ENCODE data around the gene PAQR6. TPM values are rescaled to one million over a fixed set of nuclear protein-coding genes. Genes with fewer than 3 reads are reported as not detected.
A peak's percentile ranks its signal among the peaks of the same experiment; 100 is the strongest.

PAQR6 gene
- total RNA-seq, 4 donors from 2014 or later, result 0.63 to 2.3 (median 1.3) TPM

DNA sequence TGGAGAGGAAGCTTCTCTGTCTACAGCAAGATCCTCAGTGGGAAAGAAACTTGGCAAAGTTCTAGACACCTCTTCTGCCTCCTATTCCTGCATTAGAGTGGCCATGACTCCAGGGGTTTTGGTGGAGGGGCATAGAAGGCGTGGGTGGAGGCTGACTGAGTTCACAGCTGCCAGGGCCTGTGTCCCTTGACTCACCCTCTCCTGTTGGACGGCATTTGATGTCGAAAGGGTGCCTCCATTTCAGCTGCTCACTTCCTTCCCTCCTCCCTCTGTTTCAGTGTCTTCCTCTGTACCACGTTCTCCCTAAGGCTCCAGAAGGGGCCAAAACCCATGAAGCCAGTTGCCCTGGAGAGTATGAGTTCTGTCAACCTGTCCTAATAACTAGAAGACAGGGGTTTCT, 36.9 kb upstream of the PAQR6 start:
- 74 to 77% methylated on average over 4 of the region's 4 CpGs for WGBS, 2 donors
- peaks cover 16 to 21% of the 10 kb centered on the region in 2 donors for H3K4me1 ChIP-seq
- no peak overlapping the region for H3K27ac ChIP-seq
- no peak overlapping the region for H3K4me3 ChIP-seq (replicated peaks in 1 of 3)
- TF ChIP-seq POLR2A (IDR thresholded peaks at IDR 0.05), result no peak
- no peak for TF ChIP-seq CTCF (IDR thresholded peaks at IDR 0.05)
- no peak for DNase-seq
- H3K36me3 ChIP-seq, result no peaks in the 10 kb centered on the region
- no peaks in the 10 kb centered on the region for H3K9me3 ChIP-seq
- H3K27me3 ChIP-seq, result no peaks in the 10 kb centered on the region
- intact Hi-C loops (cut with DNase I), result no loop called here

GRCh38 chr1:156284112-156284511, 36.3 kb upstream of the PAQR6 start, which contains the start of gene TMEM79:
Gene TMEM79 (plus strand): TSS chr1:156284325. CDS start chr1:156285227, 902 bp downstream.
- no peaks in the 10 kb centered on the region for H3K9me3 ChIP-seq
- peaks cover 16 to 21% of the 10 kb centered on the region in 2 donors for H3K4me1 ChIP-seq
- H3K27me3 ChIP-seq, result no peaks in the 10 kb centered on the region
- peak within 1 kb of the TSS in 2 of 3 donors; percentile 5 to 90 for H3K27ac ChIP-seq
- TF ChIP-seq CTCF (IDR thresholded peaks at IDR 0.05) (no peak), POLR2A (IDR thresholded peaks at IDR 0.05) (no peak)
- peak within 1 kb of the TSS; percentile 33 to 94 (median 54) for H3K4me3 ChIP-seq (replicated peaks in 1 of 3)
- WGBS, 2 donors, result 57 to 62% methylated on average over 7 of the region's 7 CpGs
- H3K36me3 ChIP-seq, result no peaks in the 10 kb centered on the region
- intact Hi-C loops (cut with DNase I), result no loop called here
- no peak for DNase-seq

DNA sequence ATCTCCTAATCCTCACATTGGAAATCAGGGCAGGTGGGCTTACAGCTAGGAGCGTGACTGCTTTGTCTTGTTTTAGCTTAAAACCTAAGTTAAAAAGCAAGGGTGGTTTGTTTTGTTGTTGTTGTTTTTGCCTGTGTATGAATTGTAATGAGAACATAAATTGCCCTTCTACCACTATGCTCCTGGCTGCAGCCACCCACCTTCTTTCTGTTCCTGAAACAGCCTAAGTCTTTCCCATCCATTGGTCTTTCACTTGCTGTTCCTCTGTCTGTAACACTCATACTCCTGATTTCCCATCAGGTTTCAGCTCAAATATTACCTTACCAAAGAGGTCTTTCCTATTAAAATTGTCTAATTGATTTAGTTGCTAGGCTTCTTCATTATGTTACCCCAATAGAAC, 35.7 kb upstream of the PAQR6 start:
- Histone ChIP-seq H3K27ac (no peak overlapping the region), H3K4me3 (replicated peaks in 1 of 3) (peak overlapping the region in 2 of 3 donors; percentile 54 to 94), H3K36me3 (peaks cover 2 to 4% of the 10 kb centered on the region in 2 donors), H3K9me3 (no peaks in the 10 kb centered on the region), H3K4me1 (peaks cover 16 to 21% of the 10 kb centered on the region in 2 donors), H3K27me3 (no peaks in the 10 kb centered on the region)
- TF ChIP-seq POLR2A (IDR thresholded peaks at IDR 0.05) (no peak), CTCF (IDR thresholded peaks at IDR 0.05) (no peak)
- DNase-seq, result no peak
- WGBS, 2 donors, result 80 to 88% methylated on average over 1 of the region's 1 CpG
- intact Hi-C loops (cut with DNase I), result no loop called here

DNA sequence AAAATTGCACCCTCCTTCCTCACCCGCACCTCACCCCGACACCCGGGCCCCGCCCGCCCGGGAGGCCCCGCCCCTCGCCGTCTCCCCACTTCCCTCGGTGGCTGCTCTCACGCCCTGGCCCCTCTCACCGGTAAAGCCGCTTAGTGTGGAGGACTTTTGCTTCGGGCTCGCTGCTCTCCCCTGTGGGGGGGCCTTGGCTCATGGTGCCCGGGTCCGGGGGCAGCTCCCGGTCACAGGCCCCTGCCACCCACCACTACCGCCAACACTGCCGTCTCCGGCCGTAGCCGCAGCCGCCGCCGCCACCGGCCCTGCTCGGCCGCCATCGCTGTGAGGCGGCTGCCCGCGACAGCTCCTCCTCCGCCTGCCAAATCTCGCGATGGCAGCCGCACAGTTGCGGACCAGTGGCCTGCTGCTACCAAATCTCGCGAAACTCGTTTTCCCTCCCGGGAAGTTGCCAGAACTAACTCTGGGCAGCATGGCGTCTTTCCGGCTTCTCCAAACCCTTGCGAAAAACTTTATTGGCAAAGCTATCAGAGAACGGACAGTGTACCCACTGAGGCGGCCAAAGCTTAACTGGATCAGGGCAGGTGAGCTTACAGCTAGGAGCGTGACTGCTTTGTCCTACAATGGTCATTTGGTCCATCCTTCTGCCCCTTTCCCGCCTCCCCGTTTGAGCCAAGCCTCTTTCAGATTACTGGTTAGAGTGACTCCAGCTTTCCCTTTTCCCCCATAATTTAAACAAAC, 34.8 kb upstream of the PAQR6 start, which contains the start of gene SMG5:
Gene SMG5, minus strand, starts transcription at position 347 of the 744 bp plus-strand sequence. Its CDS starts 145 bp downstream, at position 202.
- H3K27me3 ChIP-seq, result no peaks in the 10 kb centered on the region
- WGBS, 2 donors, result 0 to 1% methylated on average over 32 to 36 of the region's 50 CpGs
- peak within 1 kb of the TSS; percentile 33 to 94 (median 61) for H3K4me3 ChIP-seq (replicated peaks in 1 of 3)
- intact Hi-C loops (cut with DNase I), result no loop called here
- no peak for TF ChIP-seq CTCF (IDR thresholded peaks at IDR 0.05)
- TF ChIP-seq POLR2A (IDR thresholded peaks at IDR 0.05), result peak in 1 of 2 donors; percentile 86
- DNase-seq, result peak; percentile 97
- peaks cover 11% of the 10 kb centered on the region in 2 donors for H3K36me3 ChIP-seq
- H3K9me3 ChIP-seq, result no peaks in the 10 kb centered on the region
- peak within 1 kb of the TSS; percentile 56 to 90 (median 64) for H3K27ac ChIP-seq
- peaks cover 16 to 21% of the 10 kb centered on the region in 2 donors for H3K4me1 ChIP-seq

All from thyroid gland (tissue), 4 donors.